Neural cell (in vitro differentiated cells): ENCODE data around the gene TXK.

Experiments used
- EP300 ChIP-seq: fragments of 450-650 bp; conservative IDR thresholded peaks from 2 replicates; pipeline ENCODE4 v1.6.1; 2014; ENCODE audit warnings: antibody characterized with exemption, mild to moderate bottlenecking, moderate library complexity; ENCODE audit not compliant: poor library complexity, severe bottlenecking
- EZH2 ChIP-seq: fragments of 200-600, 300-800 bp; shearing (Covaris generic), sonication (generic); IDR thresholded peaks from 2 replicates; pipeline ENCODE4 v1.6.1; 2014; ENCODE audit warnings: antibody characterized with exemption, low read length, borderline replicate concordance, mild to moderate bottlenecking; ENCODE audit not compliant: insufficient read depth, poor library complexity, severe bottlenecking
- MXI1 ChIP-seq: fragments of 450-650 bp; conservative IDR thresholded peaks from 2 replicates; pipeline ENCODE4 v1.6.1; 2014; ENCODE audit warnings: antibody characterized with exemption, mild to moderate bottlenecking; ENCODE audit not compliant: poor library complexity, severe bottlenecking
- POLR2AphosphoS5 ChIP-seq: IDR thresholded peaks from 2 replicates; pipeline ENCODE4 v1.6.1; 2012
- RAD21 ChIP-seq: fragments of 450-650 bp; conservative IDR thresholded peaks from 2 replicates; pipeline ENCODE4 v1.6.1; 2014; ENCODE audit warnings: antibody characterized with exemption, mild to moderate bottlenecking, moderate library complexity
- SMC3 ChIP-seq: fragments of 450-650 bp; conservative IDR thresholded peaks from 2 replicates; pipeline ENCODE4 v1.6.1; 2014; ENCODE audit warnings: antibody characterized with exemption, mild to moderate bottlenecking, moderate library complexity; ENCODE audit not compliant: poor library complexity
- TAF1 ChIP-seq: IDR thresholded peaks from 2 replicates; pipeline ENCODE4 v1.6.1; 2012; ENCODE audit warnings: low read depth
- TF ChIP-seq, protein P1 (sequence below): fragments of 450-650 bp; IDR thresholded peaks from 2 replicates; pipeline ENCODE4 v1.5.1; 2014; ENCODE audit warnings: antibody characterized with exemption, mild to moderate bottlenecking, moderate library complexity; ENCODE audit not compliant: poor library complexity, severe bottlenecking
- TF ChIP-seq, protein P2 (sequence below): IDR thresholded peaks from 2 replicates; pipeline ENCODE4 v1.6.1; 2012; ENCODE audit warnings: borderline replicate concordance

DNA sequence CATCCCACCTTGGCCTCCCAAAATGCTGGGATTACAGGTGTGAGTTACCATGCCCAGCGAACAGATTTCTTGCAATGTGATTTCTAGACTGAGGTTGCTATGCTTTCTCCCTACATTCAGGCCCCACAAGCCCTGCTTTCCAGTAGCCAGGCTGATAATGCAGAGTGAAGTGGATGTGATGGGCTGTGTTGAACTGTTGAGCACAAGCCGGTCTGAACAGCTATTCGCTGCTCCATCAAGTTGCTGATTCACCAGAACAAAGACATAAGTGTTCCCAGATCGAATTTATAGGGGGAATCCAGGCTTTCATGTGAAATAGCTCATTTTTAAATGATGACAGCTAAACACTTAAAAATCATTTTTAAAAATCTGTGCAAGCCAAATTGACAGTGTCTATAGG is 109.5 kb downstream of the TXK start:
- TF ChIP-seq, protein P1, sequence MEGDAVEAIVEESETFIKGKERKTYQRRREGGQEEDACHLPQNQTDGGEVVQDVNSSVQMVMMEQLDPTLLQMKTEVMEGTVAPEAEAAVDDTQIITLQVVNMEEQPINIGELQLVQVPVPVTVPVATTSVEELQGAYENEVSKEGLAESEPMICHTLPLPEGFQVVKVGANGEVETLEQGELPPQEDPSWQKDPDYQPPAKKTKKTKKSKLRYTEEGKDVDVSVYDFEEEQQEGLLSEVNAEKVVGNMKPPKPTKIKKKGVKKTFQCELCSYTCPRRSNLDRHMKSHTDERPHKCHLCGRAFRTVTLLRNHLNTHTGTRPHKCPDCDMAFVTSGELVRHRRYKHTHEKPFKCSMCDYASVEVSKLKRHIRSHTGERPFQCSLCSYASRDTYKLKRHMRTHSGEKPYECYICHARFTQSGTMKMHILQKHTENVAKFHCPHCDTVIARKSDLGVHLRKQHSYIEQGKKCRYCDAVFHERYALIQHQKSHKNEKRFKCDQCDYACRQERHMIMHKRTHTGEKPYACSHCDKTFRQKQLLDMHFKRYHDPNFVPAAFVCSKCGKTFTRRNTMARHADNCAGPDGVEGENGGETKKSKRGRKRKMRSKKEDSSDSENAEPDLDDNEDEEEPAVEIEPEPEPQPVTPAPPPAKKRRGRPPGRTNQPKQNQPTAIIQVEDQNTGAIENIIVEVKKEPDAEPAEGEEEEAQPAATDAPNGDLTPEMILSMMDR: no peak
- TF ChIP-seq EZH2 (no peak), RAD21 (no peak), EP300 (no peak), POLR2AphosphoS5 (no peak), SMC3 (no peak), MXI1 (no peak), TAF1 (no peak)
- TF ChIP-seq, protein P2, sequence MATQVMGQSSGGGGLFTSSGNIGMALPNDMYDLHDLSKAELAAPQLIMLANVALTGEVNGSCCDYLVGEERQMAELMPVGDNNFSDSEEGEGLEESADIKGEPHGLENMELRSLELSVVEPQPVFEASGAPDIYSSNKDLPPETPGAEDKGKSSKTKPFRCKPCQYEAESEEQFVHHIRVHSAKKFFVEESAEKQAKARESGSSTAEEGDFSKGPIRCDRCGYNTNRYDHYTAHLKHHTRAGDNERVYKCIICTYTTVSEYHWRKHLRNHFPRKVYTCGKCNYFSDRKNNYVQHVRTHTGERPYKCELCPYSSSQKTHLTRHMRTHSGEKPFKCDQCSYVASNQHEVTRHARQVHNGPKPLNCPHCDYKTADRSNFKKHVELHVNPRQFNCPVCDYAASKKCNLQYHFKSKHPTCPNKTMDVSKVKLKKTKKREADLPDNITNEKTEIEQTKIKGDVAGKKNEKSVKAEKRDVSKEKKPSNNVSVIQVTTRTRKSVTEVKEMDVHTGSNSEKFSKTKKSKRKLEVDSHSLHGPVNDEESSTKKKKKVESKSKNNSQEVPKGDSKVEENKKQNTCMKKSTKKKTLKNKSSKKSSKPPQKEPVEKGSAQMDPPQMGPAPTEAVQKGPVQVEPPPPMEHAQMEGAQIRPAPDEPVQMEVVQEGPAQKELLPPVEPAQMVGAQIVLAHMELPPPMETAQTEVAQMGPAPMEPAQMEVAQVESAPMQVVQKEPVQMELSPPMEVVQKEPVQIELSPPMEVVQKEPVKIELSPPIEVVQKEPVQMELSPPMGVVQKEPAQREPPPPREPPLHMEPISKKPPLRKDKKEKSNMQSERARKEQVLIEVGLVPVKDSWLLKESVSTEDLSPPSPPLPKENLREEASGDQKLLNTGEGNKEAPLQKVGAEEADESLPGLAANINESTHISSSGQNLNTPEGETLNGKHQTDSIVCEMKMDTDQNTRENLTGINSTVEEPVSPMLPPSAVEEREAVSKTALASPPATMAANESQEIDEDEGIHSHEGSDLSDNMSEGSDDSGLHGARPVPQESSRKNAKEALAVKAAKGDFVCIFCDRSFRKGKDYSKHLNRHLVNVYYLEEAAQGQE: no peak
